ENCODE measurements around the gene SRC. TPM values are rescaled to one million over a fixed set of nuclear protein-coding genes. Genes with fewer than 3 reads are reported as not detected.
A peak's percentile ranks its signal among the peaks of the same experiment; 100 is the strongest.

The SRC gene
- total and polyA plus RNA-seq, 2 donors (not counting 3 experiments of a cell fraction or from before 2014, with no cell fraction given): 22.6 to 29.4 TPM

DNA sequence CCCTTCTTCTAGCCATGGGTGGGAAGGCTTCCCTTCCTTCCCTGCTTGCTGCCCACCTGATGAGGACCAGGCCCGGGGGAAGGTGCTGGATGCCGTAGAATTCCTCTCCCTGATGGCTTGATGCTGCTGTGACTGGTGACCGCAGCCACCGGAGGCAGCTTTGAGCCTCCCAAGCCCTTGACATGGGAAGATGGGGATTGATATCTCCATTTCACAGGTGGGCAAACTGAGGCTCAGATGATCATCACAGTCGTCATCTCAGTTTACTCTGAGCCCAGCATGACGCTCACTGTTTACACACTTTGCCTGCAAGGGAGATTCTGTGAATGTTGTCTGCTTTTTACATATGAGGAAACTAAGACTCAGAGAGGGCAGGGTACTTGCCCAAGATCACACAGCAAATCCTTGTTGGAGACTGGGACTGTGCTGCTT, 43.9 kb downstream of the SRC start:
- BruUV-seq (replicated peaks): no TSS peak
- intact Hi-C loops (cut with micrococcal nuclease): no loop called here
- H3K9me3 ChIP-seq (replicated peaks; ENCODE audit: control insufficient read depth, insufficient read depth, low read length): no peaks in the 10 kb centered on the region
- no peaks in the 10 kb centered on the region for H3K79me2 ChIP-seq (ENCODE audit: control insufficient read depth, insufficient read depth, low read length)
- peaks cover 0 to 12% of the 10 kb centered on the region in 2 experiments for H3K36me3 ChIP-seq (ENCODE audit: control insufficient read depth in 2 of 2, extremely low read depth in 1 of 2, insufficient read depth in 2 of 2, low read length in 2 of 2)
- H3K27ac ChIP-seq (ENCODE audit: insufficient read depth, low read depth, low read length): no peak overlapping the region
- H3K27me3 ChIP-seq (ENCODE audit: control insufficient read depth in 2 of 2, insufficient read depth in 2 of 2, low read length in 2 of 2): no peaks in the 10 kb centered on the region
- no peaks in the 10 kb centered on the region for H3K9me1 ChIP-seq (replicated peaks; ENCODE audit: control insufficient read depth, extremely low read depth, insufficient read depth, low read length)
- dilution Hi-C loops (cut with MboI; ENCODE audit: extremely low pct_ligation_motif_present, low sequenced_read_pairs): loop anchor here (10.0 kb wide), 1 partner anchor 125 kb away; no protein-coding TSS in a partner anchor
- DNase-seq (ENCODE audit: low read depth, low spot score) (no peak), FAIRE-seq (no peak)
- peaks cover 3% of the 10 kb centered on the region for H3K4me1 ChIP-seq (ENCODE audit: control insufficient read depth, extremely low read depth, insufficient read depth, low read length)
- H4K20me1 ChIP-seq (replicated peaks; ENCODE audit: control insufficient read depth, extremely low read depth, insufficient read depth, low read length): no peaks in the 10 kb centered on the region
- no peak overlapping the region for H3K9ac ChIP-seq (replicated peaks; ENCODE audit: extremely low read depth, insufficient read depth, low read length)
- H3K4me2 ChIP-seq (ENCODE audit: insufficient read depth, low read length): no peak overlapping the region
- ChIA-PET POLR2A (interaction anchor here (0.6 kb wide), 1 partner anchor 212 kb away, joined by 3 read pairs; no protein-coding TSS in a partner anchor), CTCF (interaction anchor here (0.6 kb wide), 2 partner anchors 9 to 113 kb away, joined by 3 read pairs; no protein-coding TSS in a partner anchor)
- no peak overlapping the region for H3K4me3 ChIP-seq (replicated peaks in 1 of 3; ENCODE audit: insufficient read depth in 1 of 3, low read depth in 1 of 3, low read length in 3 of 3)
- no peak overlapping the region for H2AFZ ChIP-seq (ENCODE audit: low read depth, low read length)
- no peak for TF ChIP-seq POLR2A (IDR thresholded peaks at IDR 0.05; ENCODE audit: low read depth, low read length)
- TF ChIP-seq, protein P1, sequence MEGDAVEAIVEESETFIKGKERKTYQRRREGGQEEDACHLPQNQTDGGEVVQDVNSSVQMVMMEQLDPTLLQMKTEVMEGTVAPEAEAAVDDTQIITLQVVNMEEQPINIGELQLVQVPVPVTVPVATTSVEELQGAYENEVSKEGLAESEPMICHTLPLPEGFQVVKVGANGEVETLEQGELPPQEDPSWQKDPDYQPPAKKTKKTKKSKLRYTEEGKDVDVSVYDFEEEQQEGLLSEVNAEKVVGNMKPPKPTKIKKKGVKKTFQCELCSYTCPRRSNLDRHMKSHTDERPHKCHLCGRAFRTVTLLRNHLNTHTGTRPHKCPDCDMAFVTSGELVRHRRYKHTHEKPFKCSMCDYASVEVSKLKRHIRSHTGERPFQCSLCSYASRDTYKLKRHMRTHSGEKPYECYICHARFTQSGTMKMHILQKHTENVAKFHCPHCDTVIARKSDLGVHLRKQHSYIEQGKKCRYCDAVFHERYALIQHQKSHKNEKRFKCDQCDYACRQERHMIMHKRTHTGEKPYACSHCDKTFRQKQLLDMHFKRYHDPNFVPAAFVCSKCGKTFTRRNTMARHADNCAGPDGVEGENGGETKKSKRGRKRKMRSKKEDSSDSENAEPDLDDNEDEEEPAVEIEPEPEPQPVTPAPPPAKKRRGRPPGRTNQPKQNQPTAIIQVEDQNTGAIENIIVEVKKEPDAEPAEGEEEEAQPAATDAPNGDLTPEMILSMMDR (IDR thresholded peaks at IDR 0.05; ENCODE audit: extremely low read depth in 1 of 2, insufficient read depth in 1 of 2, low read depth in 1 of 2, low read length in 2 of 2): peak in 1 of 2 donors; percentile 5

DNA sequence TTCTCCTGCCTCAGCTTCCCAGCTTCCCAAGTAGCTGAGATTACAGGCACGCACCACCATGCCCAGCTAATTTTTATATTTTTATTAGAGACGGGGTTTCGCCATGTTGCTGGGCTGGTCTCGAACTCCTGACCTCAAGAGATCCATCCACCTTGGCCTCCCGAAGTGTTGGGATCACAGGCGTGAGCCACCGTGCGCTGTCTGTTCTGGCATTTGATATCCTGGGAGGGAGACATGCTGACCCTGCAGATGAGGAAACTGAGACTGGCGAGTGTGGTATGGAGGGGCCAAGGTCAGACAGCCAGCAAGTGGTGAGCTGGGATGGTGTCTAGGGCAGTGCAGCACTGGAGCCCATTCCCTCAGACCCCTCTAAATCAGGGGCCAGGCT, 44.6 kb downstream of the SRC start:
- TF ChIP-seq GATA2 (IDR thresholded peaks at IDR 0.05; ENCODE audit: insufficient read depth, insufficient read length, low read depth, low read length) (no peak), POLR2AphosphoS5 (IDR thresholded peaks at IDR 0.05; ENCODE audit: insufficient read depth, low read depth, low read length) (no peak), FOS (IDR thresholded peaks at IDR 0.05; ENCODE audit: borderline replicate concordance, insufficient read depth, low read length) (no peak), POLR2A (IDR thresholded peaks at IDR 0.05; ENCODE audit: low read depth, low read length) (no peak), JUN (IDR thresholded peaks at IDR 0.05; ENCODE audit: borderline replicate concordance, insufficient read depth, insufficient read length, low read depth) (no peak), EZH2 (IDR thresholded peaks at IDR 0.05; ENCODE audit: borderline replicate concordance, low read depth, low read length, severe bottlenecking) (no peak), MYC (IDR thresholded peaks at IDR 0.05; ENCODE audit: low read depth, low read length) (no peak)
- TF ChIP-seq, protein P2, sequence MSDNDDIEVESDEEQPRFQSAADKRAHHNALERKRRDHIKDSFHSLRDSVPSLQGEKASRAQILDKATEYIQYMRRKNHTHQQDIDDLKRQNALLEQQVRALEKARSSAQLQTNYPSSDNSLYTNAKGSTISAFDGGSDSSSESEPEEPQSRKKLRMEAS (IDR thresholded peaks at IDR 0.05; ENCODE audit: insufficient read depth, insufficient read length): no peak
- TF ChIP-seq, protein P1 (IDR thresholded peaks at IDR 0.05; ENCODE audit: extremely low read depth in 1 of 2, insufficient read depth in 1 of 2, low read depth in 1 of 2, low read length in 2 of 2): no peak
- dilution Hi-C loops (cut with MboI; ENCODE audit: extremely low pct_ligation_motif_present, low sequenced_read_pairs): loop anchor here (10.0 kb wide), 1 partner anchor 124 kb away; no protein-coding TSS in a partner anchor
- FAIRE-seq (no peak), DNase-seq (ENCODE audit: low read depth, low spot score) (no peak)
- Histone ChIP-seq H3K27me3 (ENCODE audit: control insufficient read depth in 2 of 2, insufficient read depth in 2 of 2, low read length in 2 of 2) (no peaks in the 10 kb centered on the region), H3K4me1 (ENCODE audit: control insufficient read depth, extremely low read depth, insufficient read depth, low read length) (peaks cover 3% of the 10 kb centered on the region), H3K9me3 (replicated peaks; ENCODE audit: control insufficient read depth, insufficient read depth, low read length) (no peaks in the 10 kb centered on the region), H3K27ac (ENCODE audit: insufficient read depth, low read depth, low read length) (no peak overlapping the region), H2AFZ (ENCODE audit: low read depth, low read length) (no peak overlapping the region), H3K79me2 (ENCODE audit: control insufficient read depth, insufficient read depth, low read length) (no peaks in the 10 kb centered on the region), H3K9me1 (replicated peaks; ENCODE audit: control insufficient read depth, extremely low read depth, insufficient read depth, low read length) (no peaks in the 10 kb centered on the region), H3K9ac (replicated peaks; ENCODE audit: extremely low read depth, insufficient read depth, low read length) (no peak overlapping the region), H3K4me3 (replicated peaks in 1 of 3; ENCODE audit: insufficient read depth in 1 of 3, low read depth in 1 of 3, low read length in 3 of 3) (no peak overlapping the region), H3K36me3 (ENCODE audit: control insufficient read depth in 2 of 2, extremely low read depth in 1 of 2, insufficient read depth in 2 of 2, low read length in 2 of 2) (peaks cover 0 to 12% of the 10 kb centered on the region in 2 experiments), H4K20me1 (replicated peaks; ENCODE audit: control insufficient read depth, extremely low read depth, insufficient read depth, low read length) (no peaks in the 10 kb centered on the region), H3K4me2 (ENCODE audit: insufficient read depth, low read length) (no peak overlapping the region)
- ChIA-PET CTCF (interaction anchor here (0.6 kb wide), 1 partner anchor 9 kb away, joined by 3 read pairs; no protein-coding TSS in a partner anchor), POLR2A (interaction anchor here (0.6 kb wide), 1 partner anchor 535 kb away, joined by 3 read pairs; no protein-coding TSS in a partner anchor)
- intact Hi-C loops (cut with micrococcal nuclease): no loop called here
- BruUV-seq (replicated peaks): no TSS peak

All from endothelial cell of umbilical vein (primary cell).